ENCODE data around the gene NUP98. TPM values are rescaled to one million over a fixed set of nuclear protein-coding genes. Genes with fewer than 3 reads are reported as not detected.
"Not testable (repeated sequence)": the region's sequence is repeated elsewhere in the genome, so short reads cannot be mapped to it uniquely, and the experiment has no call there.

NUP98 gene
- total RNA-seq, 2 experiments from 2014 or later: 102 to 115 TPM

GRCh38 chr11:3817181-3817800 is 19.9 kb upstream of the NUP98 start:
- no peaks in the 10 kb centered on the region for H3K9me2 ChIP-seq (ENCODE audit: insufficient read depth, low read length)
- intact Hi-C loops (cut with micrococcal nuclease; ENCODE audit: unreplicated experiment): no loop called here
- no peak for TF ChIP-seq EZH2phosphoT487 (IDR thresholded peaks at IDR 0.05; ENCODE audit: borderline replicate concordance, low read depth, low read length)
- no peak for TF ChIP-seq CTCF (conservative IDR thresholded peaks at IDR 0.05; ENCODE audit: low read length)
- BruUV-seq (replicated peaks): no TSS peak
- no peaks in the 10 kb centered on the region for H3K36me3 ChIP-seq (ENCODE audit: insufficient read depth, low read length)
- POLR2A ChIA-PET: no interaction called here
- H4K20me1 ChIP-seq (ENCODE audit: insufficient read depth, low read length): no peaks in the 10 kb centered on the region
- no peaks in the 10 kb centered on the region for H3K9me3 ChIP-seq (ENCODE audit: low read length)
- no peak overlapping the region for H3K4me3 ChIP-seq (ENCODE audit: low read depth, low read length, poor library complexity, severe bottlenecking)
- no peaks in the 10 kb centered on the region for H3K79me2 ChIP-seq (ENCODE audit: insufficient read depth, low read depth, low read length)
- H2AFZ ChIP-seq (ENCODE audit: low read length): no peak overlapping the region
- CTCF ChIA-PET (ENCODE audit: unreplicated experiment): no interaction called here
- no peak overlapping the region for H3K27ac ChIP-seq (ENCODE audit: low read depth, low read length, poor library complexity, severe bottlenecking)
- H3K4me2 ChIP-seq (ENCODE audit: low read length): no peak overlapping the region
- no peak for DNase-seq (ENCODE audit: low spot score)
- no peaks in the 10 kb centered on the region for H3K4me1 ChIP-seq (ENCODE audit: insufficient read depth, low read length, poor library complexity, severe bottlenecking)

- no peak overlapping the region for H2AFZ ChIP-seq (ENCODE audit: low read length)
- no peak for DNase-seq (ENCODE audit: low spot score)
- no peaks in the 10 kb centered on the region for H3K36me3 ChIP-seq (ENCODE audit: insufficient read depth, low read length)
- no peaks in the 10 kb centered on the region for H3K4me1 ChIP-seq (ENCODE audit: insufficient read depth, low read length, poor library complexity, severe bottlenecking)
- POLR2A ChIA-PET: interaction anchor here (0.6 kb wide), 1 partner anchor 14 kb away, joined by 3 read pairs; no protein-coding TSS in a partner anchor
- CTCF ChIA-PET (ENCODE audit: unreplicated experiment): no interaction called here
- H3K79me2 ChIP-seq (ENCODE audit: insufficient read depth, low read depth, low read length): no peaks in the 10 kb centered on the region
- H3K4me3 ChIP-seq (ENCODE audit: low read depth, low read length, poor library complexity, severe bottlenecking): no peak overlapping the region
- H3K9me3 ChIP-seq (ENCODE audit: low read length): no peaks in the 10 kb centered on the region
- H3K4me2 ChIP-seq (ENCODE audit: low read length): no peak overlapping the region
- no peaks in the 10 kb centered on the region for H4K20me1 ChIP-seq (ENCODE audit: insufficient read depth, low read length)
- no peak for TF ChIP-seq EZH2phosphoT487 (IDR thresholded peaks at IDR 0.05; ENCODE audit: borderline replicate concordance, low read depth, low read length)
- no peak for TF ChIP-seq CTCF (conservative IDR thresholded peaks at IDR 0.05; ENCODE audit: low read length)
- BruUV-seq (replicated peaks): no TSS peak
- no peak overlapping the region for H3K27ac ChIP-seq (ENCODE audit: low read depth, low read length, poor library complexity, severe bottlenecking)
- intact Hi-C loops (cut with micrococcal nuclease; ENCODE audit: unreplicated experiment): no loop called here
- no peaks in the 10 kb centered on the region for H3K9me2 ChIP-seq (ENCODE audit: insufficient read depth, low read length)
These were observed 19.3 kb upstream of the NUP98 start for GRCh38 chr11:3816673-3817072.

GRCh38 chr11:3815845-3816244 is 18.5 kb upstream of the NUP98 start:
- no peaks in the 10 kb centered on the region for H3K4me1 ChIP-seq (ENCODE audit: insufficient read depth, low read length, poor library complexity, severe bottlenecking)
- TF ChIP-seq EZH2phosphoT487 (IDR thresholded peaks at IDR 0.05; ENCODE audit: borderline replicate concordance, low read depth, low read length): no peak
- TF ChIP-seq CTCF (conservative IDR thresholded peaks at IDR 0.05; ENCODE audit: low read length): no peak
- no peaks in the 10 kb centered on the region for H4K20me1 ChIP-seq (ENCODE audit: insufficient read depth, low read length)
- ChIA-PET CTCF (ENCODE audit: unreplicated experiment) (no interaction called here), POLR2A (interaction anchor here (1.3 kb wide), 1 partner anchor 9 kb away, joined by 4 read pairs; no protein-coding TSS in a partner anchor)
- no peaks in the 10 kb centered on the region for H3K36me3 ChIP-seq (ENCODE audit: insufficient read depth, low read length)
- H3K9me3 ChIP-seq (ENCODE audit: low read length): no peaks in the 10 kb centered on the region
- H3K4me2 ChIP-seq (ENCODE audit: low read length): no peak overlapping the region
- DNase-seq (ENCODE audit: low spot score): no peak
- intact Hi-C loops (cut with micrococcal nuclease; ENCODE audit: unreplicated experiment): no loop called here
- H3K79me2 ChIP-seq (ENCODE audit: insufficient read depth, low read depth, low read length): no peaks in the 10 kb centered on the region
- no peak overlapping the region for H3K27ac ChIP-seq (ENCODE audit: low read depth, low read length, poor library complexity, severe bottlenecking)
- no TSS peak for BruUV-seq (replicated peaks)
- H3K9me2 ChIP-seq (ENCODE audit: insufficient read depth, low read length): no peaks in the 10 kb centered on the region
- H2AFZ ChIP-seq (ENCODE audit: low read length): no peak overlapping the region
- no peak overlapping the region for H3K4me3 ChIP-seq (ENCODE audit: low read depth, low read length, poor library complexity, severe bottlenecking)

GRCh38 chr11:3814832-3815231 is 17.5 kb upstream of the NUP98 start:
- H3K27ac ChIP-seq (ENCODE audit: low read depth, low read length, poor library complexity, severe bottlenecking); CTCF ChIA-PET (ENCODE audit: unreplicated experiment); H3K79me2 ChIP-seq (ENCODE audit: insufficient read depth, low read depth, low read length); DNase-seq (ENCODE audit: low spot score); H4K20me1 ChIP-seq (ENCODE audit: insufficient read depth, low read length); H3K9me2 ChIP-seq (ENCODE audit: insufficient read depth, low read length); H3K9me3 ChIP-seq (ENCODE audit: low read length); H3K4me2 ChIP-seq (ENCODE audit: low read length); H3K4me1 ChIP-seq (ENCODE audit: insufficient read depth, low read length, poor library complexity, severe bottlenecking); intact Hi-C loops (cut with micrococcal nuclease; ENCODE audit: unreplicated experiment); H2AFZ ChIP-seq (ENCODE audit: low read length); H3K4me3 ChIP-seq (ENCODE audit: low read depth, low read length, poor library complexity, severe bottlenecking); H3K36me3 ChIP-seq (ENCODE audit: insufficient read depth, low read length); BruUV-seq (replicated peaks): not testable (repeated sequence)
- POLR2A ChIA-PET: interaction anchor here (1.2 kb wide), 1 partner anchor 19 kb away, joined by 3 read pairs; no protein-coding TSS in a partner anchor

Measured in OCI-LY7 (cell line).